ENCODE data around the gene KAT14.

- TF ChIP-seq, protein P1, sequence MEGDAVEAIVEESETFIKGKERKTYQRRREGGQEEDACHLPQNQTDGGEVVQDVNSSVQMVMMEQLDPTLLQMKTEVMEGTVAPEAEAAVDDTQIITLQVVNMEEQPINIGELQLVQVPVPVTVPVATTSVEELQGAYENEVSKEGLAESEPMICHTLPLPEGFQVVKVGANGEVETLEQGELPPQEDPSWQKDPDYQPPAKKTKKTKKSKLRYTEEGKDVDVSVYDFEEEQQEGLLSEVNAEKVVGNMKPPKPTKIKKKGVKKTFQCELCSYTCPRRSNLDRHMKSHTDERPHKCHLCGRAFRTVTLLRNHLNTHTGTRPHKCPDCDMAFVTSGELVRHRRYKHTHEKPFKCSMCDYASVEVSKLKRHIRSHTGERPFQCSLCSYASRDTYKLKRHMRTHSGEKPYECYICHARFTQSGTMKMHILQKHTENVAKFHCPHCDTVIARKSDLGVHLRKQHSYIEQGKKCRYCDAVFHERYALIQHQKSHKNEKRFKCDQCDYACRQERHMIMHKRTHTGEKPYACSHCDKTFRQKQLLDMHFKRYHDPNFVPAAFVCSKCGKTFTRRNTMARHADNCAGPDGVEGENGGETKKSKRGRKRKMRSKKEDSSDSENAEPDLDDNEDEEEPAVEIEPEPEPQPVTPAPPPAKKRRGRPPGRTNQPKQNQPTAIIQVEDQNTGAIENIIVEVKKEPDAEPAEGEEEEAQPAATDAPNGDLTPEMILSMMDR (optimal IDR thresholded peaks at IDR 0.05 in 1 of 3, IDR thresholded peaks at IDR 0.05 in 1 of 3, conservative IDR thresholded peaks at IDR 0.05 in 1 of 3; ENCODE audit: extremely low read depth in 1 of 3, insufficient read depth in 2 of 3, low read length in 3 of 3): no peak
- TF ChIP-seq EZH2 (IDR thresholded peaks at IDR 0.05; ENCODE audit: low read length): no peak
Measured at GRCh38 chr20:18103497-18103896, 34.2 kb upstream of the KAT14 start.

Measured in keratinocyte (primary cell).